HepG2 (cell line): ENCODE data around the gene S100A4. TPM values are rescaled to one million over a fixed set of nuclear protein-coding genes. Genes with fewer than 3 reads are reported as not detected.

Experiments
- BORCS8-MEF2B ChIP-seq: sonication (generic); formaldehyde crosslinking; IDR thresholded peaks from 2 replicates; pipeline ENCODE4 v1.8.0; 2022; ENCODE audit warnings: mild to moderate bottlenecking, missing genetic modification reagents
- CSRNP2 ChIP-seq: sonication (generic); formaldehyde crosslinking; conservative IDR thresholded peaks from 2 replicates; pipeline ENCODE4 v1.8.0; 2022; ENCODE audit warnings: low read depth, missing genetic modification reagents
- E2F5 ChIP-seq: sonication (generic); formaldehyde crosslinking; conservative IDR thresholded peaks from 2 replicates; pipeline ENCODE4 v1.4.0; 2020; ENCODE audit warnings: missing genetic modification reagents
- FOSL2 ChIP-seq: sonication (generic); formaldehyde crosslinking; IDR thresholded peaks from 2 replicates; pipeline ENCODE4 v1.4.0; 2020; ENCODE audit warnings: missing genetic modification reagents
- IRX3 ChIP-seq: sonication (generic); formaldehyde crosslinking; IDR thresholded peaks from 2 replicates; pipeline ENCODE4 v1.8.1; 2023; ENCODE audit warnings: mild to moderate bottlenecking, low read depth, missing genetic modification reagents, borderline replicate concordance
- RBM39 ChIP-seq: fragments of 200-400 bp; formaldehyde crosslinking; IDR thresholded peaks from one replicate; pipeline ENCODE4 v1.6.1; 2018; ENCODE audit warnings: antibody characterized with exemption, mild to moderate bottlenecking, low read depth, low read length; ENCODE audit not compliant: poor library complexity, severe bottlenecking
- SYNCRIP ChIP-seq: fragments of 200-400 bp; formaldehyde crosslinking; IDR thresholded peaks from 2 replicates; pipeline ENCODE4 v1.6.1; 2018; ENCODE audit warnings: mild to moderate bottlenecking, low read depth, low read length; ENCODE audit not compliant: insufficient read depth
- TCF7 ChIP-seq: sonication (generic); IDR thresholded peaks from 2 replicates; pipeline ENCODE4 v1.6.1; 2016; ENCODE audit warnings: antibody characterized with exemption, low read depth
- ZBTB10 ChIP-seq: sonication (generic); formaldehyde crosslinking; IDR thresholded peaks from 2 replicates; pipeline ENCODE4 v1.4.0; 2020; ENCODE audit warnings: missing genetic modification reagents, borderline replicate concordance
- ZNF136 ChIP-seq: sonication (generic); formaldehyde crosslinking; IDR thresholded peaks from 2 replicates; pipeline ENCODE4 v1.8.1; 2022; ENCODE audit warnings: low read depth, mild to moderate bottlenecking, moderate library complexity, missing genetic modification reagents
- ZNF180 ChIP-seq: sonication (generic); formaldehyde crosslinking; IDR thresholded peaks from 2 replicates; pipeline ENCODE4 v1.4.0; 2020; ENCODE audit warnings: low read depth, missing genetic modification reagents, borderline replicate concordance
- ZNF280B ChIP-seq: sonication (generic); formaldehyde crosslinking; IDR thresholded peaks from 2 replicates; pipeline ENCODE4 v1.5.0; 2020; ENCODE audit warnings: missing genetic modification reagents, mild to moderate bottlenecking, borderline replicate concordance
- ZNF512B ChIP-seq: sonication (generic); formaldehyde crosslinking; IDR thresholded peaks from 2 replicates; pipeline ENCODE4 v1.5.1; 2020; ENCODE audit warnings: missing genetic modification reagents, mild to moderate bottlenecking, borderline replicate concordance
- ZNF709 ChIP-seq: sonication (generic); formaldehyde crosslinking; IDR thresholded peaks from 2 replicates; pipeline ENCODE4 v1.5.0; 2020; ENCODE audit warnings: mild to moderate bottlenecking, missing genetic modification reagents
- ZNF724P ChIP-seq: sonication (generic); formaldehyde crosslinking; IDR thresholded peaks from 2 replicates; pipeline ENCODE4 v1.8.0; 2022; ENCODE audit warnings: missing genetic modification reagents, borderline replicate concordance
- polyA plus RNA-seq, 8 experiments: library from polyadenylated mRNA; depleted of rRNA in 3 of 8; stranded (reverse) in 7 of 8; unstranded in 1 of 8; fragments of >200 nt; fragmentation: Illumina TruSeq in 4 of 8; extraction: Trizol in 4 of 8; gene quantifications; 2 replicates each; pipeline versions ENCODE4 v1.2.1 to v1.2.3, GENCODE V29; 2011 to 2016; ENCODE audit warnings: low read depth in 4 of 8, missing spikeins in 1 of 8, mixed read lengths in 1 of 8; ENCODE audit not compliant: insufficient read depth in 1 of 8
- total RNA-seq, 5 experiments: library from RNA; depleted of rRNA; stranded (reverse); fragments of >200 nt; fragmentation: Illumina TruSeq; extraction: Trizol; gene quantifications; 2 replicates each; pipeline ENCODE4 v1.2.3, GENCODE V29; 2016; ENCODE audit warnings: low read depth in 1 of 5

Gene S100A4
- total and polyA plus RNA-seq, 2 of the 13 experiments (the other 11 are each of a cell fraction or from before 2014, with no cell fraction given): 12.9 to 20.2 TPM

GRCh38 chr1:153568367-153569099 lies 22.9 kb upstream of the S100A4 start (continued):
- TF ChIP-seq ZBTB10 (CRISPR knock-in tag): 0 out of 2 replicates have a peak, but pooled peaks have one; percentile 40
- TF ChIP-seq CSRNP2 (CRISPR knock-in tag): no peak
- TF ChIP-seq ZNF136 (CRISPR knock-in tag): no peak
- TF ChIP-seq IRX3 (CRISPR knock-in tag): no peak
- peak; percentile 44 for TF ChIP-seq RBM39
- no peak for TF ChIP-seq ZNF724P
- no peak for TF ChIP-seq E2F5 (CRISPR knock-in tag)
- TF ChIP-seq TCF7: no peak
- no peak for TF ChIP-seq ZNF709 (CRISPR knock-in tag)
- 0 out of 2 replicates have a peak, but pooled peaks have one; percentile 27 for TF ChIP-seq ZNF280B (CRISPR knock-in tag)
- peak; percentile 48; the same call in 1 of the 2 replicates for TF ChIP-seq BORCS8-MEF2B (CRISPR knock-in tag)
- peak; percentile 73 for TF ChIP-seq FOSL2 (CRISPR knock-in tag)
- TF ChIP-seq SYNCRIP: no peak
- no peak for TF ChIP-seq ZNF512B (CRISPR knock-in tag)
- no peak for TF ChIP-seq ZNF180 (CRISPR knock-in tag)
